Tibial nerve (tissue), 4 donors: Measurements from ENCODE around the gene POMC. TPM values are rescaled to one million over a fixed set of nuclear protein-coding genes. Genes with fewer than 3 reads are reported as not detected.
A peak's percentile ranks its signal among the peaks of the same experiment; 100 is the strongest.

Experiments used
- DNase-seq, 2 donors: peaks; one replicate each; pipeline ENCODE4 v3.0.0-alpha.2; 2019; ENCODE audit warnings: low spot score in 2 of 2
- H3K27ac ChIP-seq, 4 donors: fragments of 200-600 bp; sonication (generic) in 3 of 4; one replicate each; pipeline ENCODE4 v1.5.1; 2017 to 2019; ENCODE audit warnings: mild to moderate bottlenecking in 1 of 4
- H3K27me3 ChIP-seq, 2 donors: fragments of 200-600 bp; sonication (generic) in 1 of 2; one replicate each; pipeline versions ENCODE4 v1.5.1 to v1.6.0; 2017 to 2019
- H3K36me3 ChIP-seq, 3 donors: fragments of 200-600 bp; sonication (generic); one replicate each; pipeline ENCODE4 v1.5.1; 2018 to 2019
- H3K4me1 ChIP-seq, 4 donors: fragments of 200-600 bp; sonication (generic) in 3 of 4; one replicate each; pipeline ENCODE4 v1.5.1; 2017 to 2019
- H3K4me3 ChIP-seq, 4 donors: fragments of 200-600 bp; sonication (generic) in 3 of 4; one replicate each; pipeline ENCODE4 v1.5.1; 2017 to 2019; ENCODE audit warnings: mild to moderate bottlenecking in 1 of 4, moderate library complexity in 1 of 4
- H3K9me3 ChIP-seq, 4 donors: fragments of 200-600 bp; sonication (generic) in 3 of 4; one replicate each; pipeline ENCODE4 v1.5.1; 2017 to 2019
- CTCF ChIP-seq, 5 experiments: fragments of 200-600 bp in 3 of 5; fragments of 450-650 bp in 2 of 5; sonication (generic) in 3 of 5; IDR thresholded peaks; one replicate each; pipeline ENCODE4 v1.5.1; 2016 to 2019; ENCODE audit warnings: antibody characterized with exemption in 5 of 5, mild to moderate bottlenecking in 3 of 5, moderate library complexity in 2 of 5
- EP300 ChIP-seq, 2 donors: sonication (generic); formaldehyde crosslinking; IDR thresholded peaks; one replicate each; pipeline ENCODE4 v1.6.1; 2017; ENCODE audit warnings: antibody characterized with exemption in 2 of 2, mild to moderate bottlenecking in 1 of 2
- POLR2A ChIP-seq, 2 donors: fragments of 450-650 bp; IDR thresholded peaks; one replicate each; pipeline ENCODE4 v1.6.1; 2017; ENCODE audit warnings: antibody characterized with exemption in 2 of 2, mild to moderate bottlenecking in 2 of 2, moderate library complexity in 2 of 2
- WGBS, 2 donors: methylation state at CpG; one replicate each; pipeline ENCODE4 v1.1.5; 2018; 5-methylcytosine and 5-hydroxymethylcytosine counted together
- total RNA-seq, 4 donors: library from RNA; depleted of rRNA; stranded (reverse); fragments of >200 nt; gene quantifications; one replicate each; pipeline ENCODE4 v1.1.0, GENCODE V29; 2016

POMC gene
- total RNA-seq, 4 donors from 2014 or later = 4.5 to 29.9 (median 9.2) TPM

GRCh38 chr2:25132693-25133092 is 35.7 kb downstream of the POMC start:
- no peak for TF ChIP-seq POLR2A (IDR thresholded peaks at IDR 0.05)
- TF ChIP-seq EP300 (IDR thresholded peaks at IDR 0.05) = no peak
- no peak for TF ChIP-seq CTCF (IDR thresholded peaks at IDR 0.05)
- Histone ChIP-seq H3K4me1 (peaks cover 0 to 29% (median 10%) of the 10 kb centered on the region in 4 donors), H3K9me3 (no peaks in the 10 kb centered on the region), H3K27ac (peak overlapping the region in 3 of 4 donors; percentile 16 to 87 (median 66)), H3K27me3 (no peaks in the 10 kb centered on the region), H3K36me3 (peaks cover 0 to 30% (median 0%) of the 10 kb centered on the region in 3 donors), H3K4me3 (peak overlapping the region in 1 of 4 donors; percentile 49)
- no peak for DNase-seq
- whole genome bisulfite sequencing, 2 donors = 81 to 84% methylated on average over 13 of the region's 13 CpGs

GRCh38 chr2:25132299-25132635 is 36.1 kb downstream of the POMC start:
- DNase-seq = no peak
- Histone ChIP-seq H3K4me3 (peak overlapping the region in 3 of 4 donors; percentile 19 to 49 (median 22)), H3K9me3 (no peaks in the 10 kb centered on the region), H3K27me3 (no peaks in the 10 kb centered on the region), H3K27ac (peak overlapping the region; percentile 32 to 87 (median 54)), H3K4me1 (peaks cover 0 to 33% (median 10%) of the 10 kb centered on the region in 4 donors), H3K36me3 (peaks cover 0 to 25% (median 0%) of the 10 kb centered on the region in 3 donors)
- TF ChIP-seq EP300 (IDR thresholded peaks at IDR 0.05) (peak in 1 of 2 donors; percentile 28), CTCF (IDR thresholded peaks at IDR 0.05) (no peak), POLR2A (IDR thresholded peaks at IDR 0.05) (peak in 1 of 2 donors; percentile 22)
- WGBS, 2 donors = 47 to 53% methylated on average over 9 of the region's 9 CpGs

- Histone ChIP-seq H3K4me3 (peak overlapping the region; percentile 19 to 49 (median 30)), H3K36me3 (peaks cover 0 to 20% (median 0%) of the 10 kb centered on the region in 3 donors), H3K27me3 (no peaks in the 10 kb centered on the region), H3K9me3 (no peaks in the 10 kb centered on the region), H3K4me1 (peaks cover 0 to 35% (median 10%) of the 10 kb centered on the region in 4 donors), H3K27ac (peak overlapping the region; percentile 32 to 87 (median 54))
- TF ChIP-seq EP300 (IDR thresholded peaks at IDR 0.05) = peak in 1 of 2 donors; percentile 25
- no peak for TF ChIP-seq CTCF (IDR thresholded peaks at IDR 0.05)
- TF ChIP-seq POLR2A (IDR thresholded peaks at IDR 0.05) = peak in 1 of 2 donors; percentile 20
- WGBS, 2 donors = 31 to 43% methylated on average over 27 to 37 of the region's 53 CpGs
- peak; percentile 19 to 21 for DNase-seq
Measured at GRCh38 chr2:25131567-25132298, 36.6 kb downstream of the POMC start.

GRCh38 chr2:25131253-25131566 is 37.2 kb downstream of the POMC start:
- TF ChIP-seq EP300 (IDR thresholded peaks at IDR 0.05) = no peak
- no peak for TF ChIP-seq POLR2A (IDR thresholded peaks at IDR 0.05)
- no peak for TF ChIP-seq CTCF (IDR thresholded peaks at IDR 0.05)
- DNase-seq = no peak
- Histone ChIP-seq H3K27me3 (no peaks in the 10 kb centered on the region), H3K4me3 (peak overlapping the region in 2 of 4 donors; percentile 19 to 49), H3K4me1 (peaks cover 0 to 35% (median 10%) of the 10 kb centered on the region in 4 donors), H3K9me3 (no peaks in the 10 kb centered on the region), H3K27ac (peak overlapping the region; percentile 19 to 87 (median 49)), H3K36me3 (peaks cover 0 to 15% (median 0%) of the 10 kb centered on the region in 3 donors)
- 83 to 85% methylated on average over 23 to 24 of the region's 24 CpGs for WGBS, 2 donors

GRCh38 chr2:25129901-25130520 is 38.4 kb downstream of the POMC start:
- 87% methylated on average over 15 of the region's 15 CpGs for WGBS, 2 donors
- no peak for DNase-seq
- TF ChIP-seq CTCF (IDR thresholded peaks at IDR 0.05) (peak in 2 of 5 experiments; percentile 12 to 19), EP300 (IDR thresholded peaks at IDR 0.05) (no peak)
- Histone ChIP-seq H3K36me3 (peaks cover 0 to 3% (median 0%) of the 10 kb centered on the region in 3 donors), H3K27ac (peak overlapping the region in 2 of 4 donors; percentile 66 to 87), H3K4me3 (no peak overlapping the region), H3K27me3 (no peaks in the 10 kb centered on the region), H3K9me3 (no peaks in the 10 kb centered on the region), H3K4me1 (peaks cover 0 to 35% (median 10%) of the 10 kb centered on the region in 4 donors)
